Activated CD4-positive, CD25-positive, alpha-beta regulatory T cell treated with anti-CD3 and anti-CD28 coated beads, Interleukin-2, amount 50 U/mL, for 24 hours (primary cell): ENCODE results near the gene AGBL4.

Experiments
- ATAC-seq, 2 donors: fragments of 150-1000 bp; cut with Tn5 transposase; one replicate each; pipeline ENCODE4 v1.10.0; 2021; ENCODE audit warnings: mild to moderate bottlenecking in 1 of 2, moderate library complexity in 1 of 2

AGBL4 gene

DNA sequence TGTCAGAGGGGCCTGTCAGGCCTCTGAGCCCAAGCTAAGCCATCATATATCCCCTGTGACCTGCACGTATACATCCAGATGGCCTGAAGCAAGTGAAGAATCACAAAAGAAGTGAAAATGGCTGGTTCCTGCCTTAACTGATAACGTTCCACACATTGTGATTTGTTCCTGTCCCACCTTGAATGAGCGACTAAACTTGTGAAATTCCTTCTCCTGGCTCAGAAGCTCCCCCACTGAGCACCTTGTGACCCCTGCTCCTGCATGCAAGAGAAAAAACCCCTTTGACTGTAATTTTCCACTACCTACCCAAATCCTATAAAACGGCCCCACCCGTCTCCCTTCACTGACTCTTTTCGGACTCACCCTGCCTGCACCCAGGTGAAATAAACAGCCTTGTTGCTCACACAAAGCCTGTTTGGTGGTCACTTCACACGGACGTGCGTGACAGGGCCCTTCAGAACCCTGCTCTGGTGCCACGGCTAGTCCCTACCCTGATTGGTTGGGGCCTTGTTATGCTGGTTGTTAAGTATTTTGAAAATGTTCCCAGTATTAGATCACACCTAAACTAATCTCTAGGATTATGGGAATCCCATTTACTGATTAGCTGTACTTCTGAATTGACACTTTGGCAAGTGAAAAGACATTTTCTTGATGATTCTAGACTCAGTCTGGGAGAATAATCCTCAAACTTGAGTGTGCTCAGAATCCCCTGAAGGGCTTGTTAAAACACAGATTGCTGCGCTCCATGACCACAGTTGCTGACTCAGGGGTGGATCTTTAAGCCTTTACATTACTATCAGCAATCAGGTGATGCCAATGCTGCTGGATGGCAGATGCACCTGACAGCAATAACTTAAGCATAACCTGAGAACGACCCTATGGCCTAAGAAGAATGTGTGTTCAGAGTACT is 1523.0 kb downstream of the AGBL4 start:
- no peak for ATAC-seq

DNA sequence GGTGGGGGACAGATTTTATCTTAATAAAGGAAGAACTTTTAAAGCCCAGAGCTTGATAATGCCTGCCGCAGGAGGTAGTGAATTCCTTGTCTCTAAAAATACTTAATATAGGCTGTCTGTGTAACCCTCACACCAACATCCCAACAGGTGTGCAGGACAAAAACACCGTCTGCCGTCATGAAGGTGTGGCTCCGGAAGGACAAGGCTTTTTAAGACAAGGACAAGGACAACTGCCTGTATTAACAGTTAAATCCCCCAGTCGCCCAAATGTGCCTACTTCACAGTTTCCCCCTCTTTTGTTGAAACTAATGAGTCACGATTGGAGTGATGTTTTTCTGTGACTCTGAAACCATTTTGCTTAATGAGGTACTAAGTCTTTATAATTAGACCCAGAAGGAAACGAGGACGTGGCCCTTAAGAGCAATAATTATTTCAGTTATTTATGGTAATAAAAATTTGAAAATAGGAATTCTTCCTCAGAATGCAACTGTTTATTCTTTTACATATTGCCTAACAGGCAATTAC is 1524.5 kb downstream of the AGBL4 start:
- no peak for ATAC-seq

DNA sequence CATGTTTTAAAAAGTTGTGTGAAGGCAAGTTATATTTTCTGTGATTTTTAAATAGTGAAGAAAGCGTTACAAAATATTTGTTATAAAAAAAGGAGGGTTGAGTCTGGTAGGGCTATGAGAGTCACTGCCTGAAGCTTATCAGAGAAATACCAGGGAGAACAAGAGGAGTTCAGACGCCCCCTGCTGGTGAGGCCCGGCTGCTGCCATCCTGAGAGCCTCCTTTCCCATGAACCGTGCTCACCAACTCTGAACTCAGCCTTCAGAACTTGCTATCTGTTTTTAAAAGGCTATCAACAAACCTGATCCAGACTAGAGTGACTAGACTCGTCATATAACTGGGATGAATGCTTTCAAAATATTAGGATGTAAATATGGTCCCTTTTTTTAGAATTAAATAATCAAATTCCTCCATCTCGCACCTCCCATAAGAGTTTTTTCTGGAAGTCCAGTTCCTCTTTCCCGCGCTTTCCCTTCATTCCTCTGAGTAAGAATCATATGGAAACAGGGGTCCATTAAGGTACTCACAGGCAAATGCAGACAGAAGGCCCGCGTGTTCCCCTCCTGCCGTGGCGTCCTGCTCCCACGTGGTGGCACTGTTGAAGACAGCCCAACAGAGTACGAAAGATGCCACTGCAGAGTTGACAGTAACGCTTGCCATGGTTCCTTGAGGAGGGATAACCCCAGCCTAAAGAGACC is 1525.5 kb downstream of the AGBL4 start:
- peak; percentile 68 to 70 for ATAC-seq

DNA sequence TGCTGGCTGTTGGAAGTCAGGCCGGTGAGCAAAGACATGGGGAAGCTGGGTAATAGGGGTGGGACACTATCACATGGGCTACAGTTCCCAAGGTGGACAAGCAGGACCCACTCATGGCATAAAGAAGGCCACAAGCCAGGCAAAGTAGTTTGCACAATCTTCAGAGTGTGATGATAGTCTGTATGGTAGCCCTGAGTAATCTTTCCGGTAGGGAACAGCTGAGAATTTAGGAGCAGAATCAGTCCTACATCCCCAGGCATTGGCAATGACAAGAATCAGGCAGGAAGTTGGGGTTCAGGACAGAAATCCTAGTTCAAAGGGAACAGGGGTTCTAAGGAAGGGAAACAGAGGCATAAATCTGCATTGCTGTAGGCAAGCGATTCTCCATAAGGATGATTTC is 1527.8 kb downstream of the AGBL4 start:
- no peak for ATAC-seq

DNA sequence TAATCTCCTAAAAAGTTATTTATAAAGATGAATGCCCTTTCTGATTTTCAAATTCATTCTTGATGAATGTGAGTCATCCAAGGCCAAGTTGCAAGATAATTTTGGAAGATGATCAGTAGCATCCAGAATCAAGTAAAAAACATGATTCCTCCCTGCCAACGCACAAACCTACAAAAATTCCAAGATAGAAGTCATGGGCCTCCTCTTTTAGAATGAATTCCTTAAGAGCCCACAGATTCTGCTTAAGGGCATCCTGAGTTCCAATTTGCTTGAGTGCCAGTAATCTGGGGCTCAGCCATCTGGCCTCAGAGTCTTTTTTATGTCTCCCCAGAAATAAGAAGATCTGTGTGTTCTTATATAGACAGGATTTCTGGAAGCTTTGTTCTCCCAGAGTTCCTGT is 1528.6 kb downstream of the AGBL4 start:
- no peak for ATAC-seq

DNA sequence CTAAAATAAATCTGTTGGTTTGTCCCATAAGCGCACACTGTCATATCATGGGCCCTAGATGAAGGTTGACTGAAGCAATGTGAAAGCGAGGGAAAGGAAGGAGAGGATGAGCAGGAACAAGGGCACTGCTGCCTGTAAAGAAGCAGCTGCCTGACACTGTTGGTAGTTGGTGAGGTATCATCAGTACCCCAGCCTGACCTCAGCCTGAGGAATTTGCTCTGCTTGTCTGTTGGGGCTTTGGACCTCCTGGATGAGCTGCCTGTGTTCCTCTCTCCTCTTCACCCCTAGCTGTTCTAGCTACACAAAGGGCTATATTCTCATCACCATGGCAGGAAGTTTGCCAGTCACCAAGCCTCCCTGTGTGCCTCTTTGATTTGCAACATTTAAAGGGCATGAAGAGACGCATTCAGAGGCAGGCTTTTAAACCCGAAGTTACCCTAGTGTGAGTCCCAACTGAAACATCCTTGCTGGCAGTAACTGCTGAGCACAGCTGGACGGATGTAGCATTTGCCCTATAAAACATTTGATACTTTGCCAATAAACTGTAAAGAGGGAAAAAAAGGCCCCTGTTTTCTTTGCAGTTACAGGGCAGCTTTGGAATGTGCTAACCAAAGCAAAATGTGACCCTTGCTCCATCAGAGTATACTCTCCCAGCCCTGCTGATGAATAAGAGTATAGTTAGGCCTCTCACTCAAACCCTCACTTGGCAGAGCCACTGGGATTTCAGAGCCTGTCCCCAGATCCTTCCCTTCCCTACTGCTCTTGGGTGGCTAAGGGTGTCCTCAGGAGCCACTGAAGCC is 1529.6 kb downstream of the AGBL4 start:
- no peak for ATAC-seq

DNA sequence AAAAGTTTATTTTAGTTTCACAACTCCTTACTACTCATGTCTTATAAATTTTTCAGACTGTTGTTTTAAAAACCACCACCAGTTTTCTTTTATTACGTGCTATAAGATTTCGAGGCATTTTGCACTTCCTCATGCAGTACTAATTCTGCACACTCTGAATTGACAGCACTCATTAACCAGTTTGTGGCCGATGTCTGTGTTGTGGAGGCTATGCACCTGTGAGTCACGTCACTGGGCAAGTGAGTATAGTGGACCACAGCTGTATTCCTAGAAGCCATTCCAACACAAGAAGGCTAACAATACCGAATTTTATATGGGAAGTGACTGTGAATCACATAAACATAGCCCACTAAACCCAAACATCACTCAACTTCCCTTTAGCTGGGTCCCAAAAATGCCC is 1530.7 kb downstream of the AGBL4 start:
- no peak for ATAC-seq

DNA sequence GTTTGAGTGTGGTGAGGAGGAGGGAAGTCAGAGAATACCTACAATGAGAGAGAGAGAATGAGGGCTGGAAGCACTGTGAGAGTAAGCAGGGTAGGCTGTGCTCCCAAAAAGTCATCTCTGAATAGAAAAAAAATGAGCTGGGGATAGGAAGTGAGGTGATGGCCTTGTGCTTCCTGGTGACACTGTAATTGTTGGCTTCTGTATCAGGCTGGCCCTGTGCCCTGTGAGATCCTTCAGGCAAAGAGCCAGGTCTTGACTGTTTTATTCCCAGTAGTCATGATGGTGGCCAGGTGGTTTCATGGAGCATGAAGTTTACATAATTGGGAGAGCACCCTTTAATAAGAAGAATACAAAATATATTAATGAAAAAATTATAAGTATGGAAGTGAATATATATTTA is 1531.4 kb downstream of the AGBL4 start:
- ATAC-seq: no peak

DNA sequence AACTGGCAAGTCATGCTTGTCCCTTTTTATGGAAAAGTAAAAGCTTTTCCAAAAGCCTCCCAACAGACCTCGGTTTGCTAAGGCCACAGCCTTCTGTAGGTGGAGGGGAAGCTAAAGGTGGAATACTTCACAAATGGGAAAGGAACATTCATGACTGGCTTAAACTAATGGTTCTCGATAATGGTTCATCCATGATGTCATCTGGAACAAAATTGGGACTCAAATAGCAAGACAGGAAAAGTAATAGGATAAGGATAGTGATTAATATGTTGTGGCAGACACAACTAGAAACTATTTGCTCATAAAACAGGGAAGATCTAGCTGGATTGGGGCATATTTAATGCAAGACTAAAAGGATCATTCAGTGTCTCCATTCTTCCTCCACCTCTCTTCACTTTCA is 1535.0 kb downstream of the AGBL4 start:
- no peak for ATAC-seq
